Jurkat, Clone E6-1 (cell line): ENCODE measurements around the gene POM121C.
A peak's percentile ranks its signal among the peaks of the same experiment; 100 is the strongest.
"Not testable (repeated sequence)": the region's sequence is repeated elsewhere in the genome, so short reads cannot be mapped to it uniquely, and the experiment has no call there.

Experiments
- DNase-seq: peaks from one replicate; pipeline ENCODE4 v3.0.0-alpha.2; 2011; ENCODE audit warnings: low read depth, low spot score
- H3K4me3 ChIP-seq: 2 replicates; pipeline ENCODE4 v1.5.1; 2011; ENCODE audit warnings: mild to moderate bottlenecking, low read length, control low read depth, moderate library complexity

The POM121C gene

GRCh38 chr7:75442465-75443111 lies 43.5 kb downstream of the POM121C start:
- peak overlapping the region; percentile 55 for H3K4me3 ChIP-seq
- peak; percentile 7 for DNase-seq

- not testable (repeated sequence) for DNase-seq
- peak overlapping the region; percentile 51 for H3K4me3 ChIP-seq
These were observed 44.0 kb downstream of the POM121C start for GRCh38 chr7:75442101-75442464.

- not testable (repeated sequence) for DNase-seq, H3K4me3 ChIP-seq
These were observed 47.1 kb downstream of the POM121C start for GRCh38 chr7:75439000-75439399.

DNA sequence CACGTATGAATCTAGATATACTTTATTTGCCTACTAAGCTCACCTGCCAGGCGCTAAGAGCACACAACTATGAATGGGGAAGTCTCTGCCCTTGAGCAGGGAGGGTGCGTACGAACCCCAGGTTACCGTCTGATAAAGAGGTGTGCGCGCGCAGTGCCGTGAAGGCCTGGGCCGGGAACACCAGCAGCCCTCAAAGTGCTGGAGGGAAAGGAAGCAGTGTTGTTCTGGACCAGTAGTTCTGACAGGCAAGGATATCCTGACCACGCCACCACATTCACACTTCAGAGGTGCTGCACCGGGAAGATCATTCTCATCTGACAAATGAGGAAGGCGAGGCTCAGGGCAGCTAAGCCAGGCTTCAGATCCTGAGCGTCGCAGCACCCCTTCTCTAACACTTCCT lies 62.6 kb downstream of the POM121C start:
- H3K4me3 ChIP-seq, DNase-seq: not testable (repeated sequence)

DNA sequence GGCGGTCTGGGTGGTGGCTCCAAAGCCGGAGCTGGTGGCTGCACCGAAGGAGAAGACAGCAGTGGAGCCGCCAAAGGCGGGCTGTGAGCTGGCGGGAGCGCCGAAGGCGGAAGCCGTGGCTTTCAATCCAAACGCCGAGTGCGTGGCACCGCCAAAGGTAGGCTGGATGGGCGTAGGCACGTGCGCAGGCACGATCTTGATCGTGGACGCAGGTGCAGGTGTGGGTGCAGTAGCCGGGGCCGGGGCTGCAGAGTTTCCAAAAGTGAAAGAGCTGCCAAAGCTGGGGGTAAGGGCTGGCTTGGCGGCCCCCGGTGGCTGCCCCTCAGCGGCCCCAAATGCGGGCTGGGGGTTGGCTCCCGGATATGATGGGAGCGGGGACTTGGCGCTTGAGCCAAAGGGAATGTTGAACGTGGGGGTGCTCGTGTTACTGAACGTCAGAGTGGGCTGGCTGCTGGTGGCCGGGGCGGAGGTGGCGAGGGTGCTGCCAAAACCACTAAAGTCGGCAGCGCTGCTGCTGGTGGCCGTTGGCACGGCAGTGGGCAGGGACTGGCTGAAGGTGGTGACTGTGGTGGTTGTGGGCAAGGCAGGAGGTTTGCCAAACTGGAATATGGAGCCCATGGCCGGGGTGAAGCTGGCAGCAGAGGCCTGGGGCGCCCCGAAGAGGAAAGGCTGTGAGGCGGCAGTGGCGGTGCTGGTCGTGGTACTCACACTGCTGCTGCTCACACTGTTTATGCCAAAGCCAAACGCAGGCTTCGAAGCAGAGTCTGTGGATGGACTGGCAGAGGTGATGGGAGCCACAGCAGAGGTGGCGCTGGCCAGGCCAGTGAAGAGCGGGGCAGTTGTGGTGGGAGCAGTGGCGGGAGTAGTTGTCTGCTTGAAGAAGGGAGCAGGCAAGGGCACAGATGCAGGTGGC lies 64.0 kb downstream of the POM121C start:
- H3K4me3 ChIP-seq, DNase-seq: not testable (repeated sequence)

- not testable (repeated sequence) for DNase-seq, H3K4me3 ChIP-seq
These were observed 65.9 kb downstream of the POM121C start for GRCh38 chr7:75420152-75420551.

DNA sequence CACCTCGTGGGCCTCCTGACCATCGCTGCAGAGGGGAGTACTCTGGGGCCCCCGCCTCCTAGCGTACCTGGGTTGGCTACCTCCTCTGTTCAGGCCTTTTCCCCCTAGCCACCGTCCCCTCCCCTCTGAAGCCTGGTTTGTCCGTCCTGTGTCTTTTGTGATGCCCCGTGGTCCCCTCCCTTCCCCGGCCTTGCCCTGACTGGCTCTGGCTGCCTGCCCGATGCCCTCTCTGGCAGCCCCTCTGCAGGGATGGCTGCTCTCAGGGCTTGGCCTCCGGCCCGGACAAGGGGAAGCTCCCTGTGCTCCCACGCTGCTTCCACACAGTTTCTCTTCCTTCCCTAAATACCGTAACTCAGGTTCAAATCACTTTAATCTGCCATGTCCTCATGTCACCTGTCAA lies 66.4 kb downstream of the POM121C start:
- not testable (repeated sequence) for H3K4me3 ChIP-seq, DNase-seq

DNA sequence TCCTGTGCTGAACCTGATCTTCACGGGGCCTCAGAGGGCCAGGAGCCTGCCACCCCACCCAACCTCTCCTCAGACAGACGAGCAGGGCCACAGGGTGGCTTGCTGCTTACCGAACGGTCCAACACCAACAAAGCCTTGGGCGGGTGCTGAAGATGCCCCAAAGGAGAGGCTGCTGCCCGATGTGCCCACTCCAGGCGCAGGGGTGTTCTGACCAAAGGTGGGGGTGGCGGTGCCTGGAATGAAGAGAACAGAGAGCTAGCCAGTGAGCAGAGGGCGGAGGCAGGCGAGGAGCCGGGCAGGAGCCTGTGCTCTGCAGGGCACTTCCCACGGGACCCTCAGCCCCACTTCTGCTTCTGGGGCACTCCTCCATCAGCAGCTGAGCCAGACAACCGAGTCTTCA lies 66.9 kb downstream of the POM121C start:
- not testable (repeated sequence) for DNase-seq, H3K4me3 ChIP-seq

GRCh38 chr7:75418292-75418858 lies 67.7 kb downstream of the POM121C start:
- not testable (repeated sequence) for H3K4me3 ChIP-seq, DNase-seq

DNA sequence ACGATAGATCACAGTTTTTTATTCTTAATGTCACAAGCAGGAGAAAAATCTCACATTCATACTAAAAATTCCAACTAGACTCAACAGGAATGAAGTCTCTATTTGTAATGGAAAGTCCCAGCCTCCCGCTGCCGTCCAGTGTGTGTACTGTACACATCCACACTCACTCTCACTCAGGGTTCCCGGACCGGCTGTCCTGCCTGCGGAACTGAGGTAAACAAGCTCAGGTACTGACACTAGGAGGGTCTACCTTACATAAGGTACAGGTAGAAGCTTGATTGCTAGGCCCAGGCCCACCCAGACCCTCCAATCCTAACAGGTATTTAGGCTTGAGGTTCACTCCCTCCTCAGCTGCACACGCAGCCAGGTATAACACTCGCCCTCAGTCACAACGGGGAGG lies 69.3 kb downstream of the POM121C start:
- H3K4me3 ChIP-seq, DNase-seq: not testable (repeated sequence)

DNA sequence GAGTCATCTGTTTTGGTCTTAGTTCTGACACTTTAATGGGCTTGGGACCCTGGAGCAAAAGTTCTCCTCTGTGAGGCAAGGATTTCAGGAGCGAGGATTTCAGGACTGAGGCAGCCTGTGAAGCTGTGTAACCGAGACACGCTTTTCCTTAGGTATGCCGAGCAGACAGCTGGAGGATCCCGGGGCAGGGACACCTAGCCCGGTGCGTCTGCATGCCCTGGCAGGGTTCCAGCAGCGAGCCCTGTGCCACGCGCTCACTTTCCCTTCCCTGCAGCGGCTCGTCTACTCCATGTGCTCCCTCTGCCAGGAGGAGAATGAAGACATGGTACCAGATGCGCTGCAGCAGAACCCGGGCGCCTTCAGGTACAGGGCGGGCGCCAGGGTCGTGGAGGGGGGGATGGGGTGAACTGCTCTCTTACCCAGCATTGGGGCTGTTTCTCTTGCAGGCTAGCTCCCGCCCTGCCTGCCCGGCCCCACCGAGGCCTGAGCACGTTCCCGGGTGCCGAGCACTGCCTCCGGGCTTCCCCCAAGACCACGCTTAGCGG lies 70.2 kb downstream of the POM121C start:
- not testable (repeated sequence) for H3K4me3 ChIP-seq, DNase-seq

- DNase-seq, H3K4me3 ChIP-seq: not testable (repeated sequence)
These were observed 70.7 kb downstream of the POM121C start for GRCh38 chr7:75415428-75415817.

- not testable (repeated sequence) for DNase-seq, H3K4me3 ChIP-seq
These were observed 71.2 kb downstream of the POM121C start for GRCh38 chr7:75414708-75415427.

- DNase-seq, H3K4me3 ChIP-seq: not testable (repeated sequence)
These were observed 71.9 kb downstream of the POM121C start for GRCh38 chr7:75414204-75414603.

DNA sequence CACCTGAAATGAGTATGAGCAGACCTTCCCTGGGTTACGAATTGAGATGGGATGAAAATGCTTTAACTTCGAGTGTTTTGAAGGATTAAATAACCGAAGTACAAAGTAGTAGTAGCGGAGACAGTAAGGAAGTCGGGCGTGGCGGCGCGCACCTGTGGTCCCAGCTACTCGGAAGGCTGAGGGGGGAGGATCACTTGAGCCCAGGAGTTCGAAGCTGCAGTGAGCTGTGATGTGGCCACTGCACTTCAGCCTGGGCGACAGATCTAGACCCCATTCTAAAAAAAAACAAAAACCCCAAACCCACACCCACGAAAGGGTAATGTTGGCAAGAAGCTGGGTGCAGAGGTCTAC lies 75.3 kb downstream of the POM121C start:
- DNase-seq, H3K4me3 ChIP-seq: not testable (repeated sequence)

- peak overlapping the region; percentile 25; the same call in 1 of the 2 replicates for H3K4me3 ChIP-seq
- not testable (repeated sequence) for DNase-seq
These were observed 75.9 kb downstream of the POM121C start for GRCh38 chr7:75409880-75410822.

- DNase-seq, H3K4me3 ChIP-seq: not testable (repeated sequence)
These were observed 81.4 kb downstream of the POM121C start for GRCh38 chr7:75404663-75405062.
